IMR-90 (cell line): ENCODE measurements around the gene COX7A2L. TPM values are rescaled to one million over a fixed set of nuclear protein-coding genes. Genes with fewer than 3 reads are reported as not detected.

Source experiments
- ATAC-seq: fragments of 200-7000 bp; cut with Tn5 transposase; 2 replicates; pipeline ENCODE4 v1.9.1; 2020; ENCODE audit warnings: low read depth, mild to moderate bottlenecking, moderate library complexity
- BruUV-seq: library from RNA; stranded (reverse); fragments of 400-500 nt; replicated peaks from 2 replicates; lab custom pipeline; 2021; lab: Mats Ljungman, UMichigan
- CTCF ChIA-PET: fragments of 300-600 bp; formaldehyde crosslinking; extraction: SDS; loops from one replicate; lab custom pipeline; 2021; ENCODE audit warnings: antibody characterized with exemption; lab: Yijun Ruan, JAX
- POLR2A ChIA-PET: fragments of 300-600 bp; sonication (Branson Sonifier 250); formaldehyde crosslinking; loops from one replicate; lab custom pipeline; 2022; ENCODE audit warnings: antibody characterized with exemption; ENCODE audit not compliant: unreplicated experiment; lab: Charles Lee
- DNase-seq: peaks from one replicate; pipeline ENCODE4 v3.0.0; 2013
- H2AFZ ChIP-seq: replicated peaks from 2 replicates; pipeline ENCODE3; 2013; ENCODE audit warnings: low read length, mild to moderate bottlenecking; ENCODE audit not compliant: poor library complexity
- H2AK5ac ChIP-seq: 2 replicates; pipeline ENCODE4 v1.6.1; 2013; ENCODE audit warnings: low read depth, low read length, inconsistent platforms
- H2AK9ac ChIP-seq: replicated peaks from 2 replicates; pipeline ENCODE3; 2013; ENCODE audit warnings: mild to moderate bottlenecking, low read depth, low read length, moderate library complexity; ENCODE audit not compliant: poor library complexity
- H2BK120ac ChIP-seq: 2 replicates; pipeline ENCODE4 v1.6.1; 2013; ENCODE audit warnings: low read depth, low read length, inconsistent platforms
- H2BK15ac ChIP-seq: 3 replicates; pipeline ENCODE4 v1.6.1; 2013; ENCODE audit warnings: low read depth, low read length, inconsistent platforms
- H2BK20ac ChIP-seq: 2 replicates; pipeline ENCODE4 v1.6.1; 2013; ENCODE audit warnings: low read depth, mild to moderate bottlenecking, inconsistent platforms, low read length, moderate library complexity
- H2BK5ac ChIP-seq: 2 replicates; pipeline ENCODE4 v1.6.1; 2013; ENCODE audit warnings: mild to moderate bottlenecking, low read depth, low read length, inconsistent platforms; ENCODE audit not compliant: poor library complexity, severe bottlenecking
- H3K14ac ChIP-seq: replicated peaks from 2 replicates; pipeline ENCODE4 v1.6.1; 2013; ENCODE audit warnings: low read depth, low read length, inconsistent platforms
- H3K18ac ChIP-seq: 2 replicates; pipeline ENCODE4 v1.6.1; 2013; ENCODE audit warnings: low read depth, low read length, control low read depth
- H3K23ac ChIP-seq: 2 replicates; pipeline ENCODE4 v1.6.1; 2013; ENCODE audit warnings: low read depth, low read length, inconsistent platforms
- H3K27ac ChIP-seq: 2 replicates; pipeline ENCODE4 v1.5.1; 2013; ENCODE audit warnings: mild to moderate bottlenecking, control low read depth, low read length; ENCODE audit not compliant: insufficient read depth
- H3K27me3 ChIP-seq: 2 replicates; pipeline ENCODE4 v1.6.1; 2013; ENCODE audit warnings: low read length; ENCODE audit not compliant: control insufficient read depth, insufficient read depth
- H3K36me3 ChIP-seq: 2 replicates; pipeline ENCODE4 v1.6.1; 2013; ENCODE audit warnings: low read length, mixed read lengths; ENCODE audit not compliant: control insufficient read depth, insufficient read depth
- H3K4ac ChIP-seq: 2 replicates; pipeline ENCODE4 v1.6.1; 2013; ENCODE audit warnings: low read depth, low read length, inconsistent platforms
- H3K4me1 ChIP-seq: 2 replicates; pipeline ENCODE4 v1.6.1; 2013; ENCODE audit warnings: low read length, mixed read lengths; ENCODE audit not compliant: control insufficient read depth, insufficient read depth
- H3K4me2 ChIP-seq: 2 replicates; pipeline ENCODE4 v1.6.1; 2013; ENCODE audit warnings: low read depth, mild to moderate bottlenecking, control low read depth, low read length, moderate library complexity
- H3K4me3 ChIP-seq: 2 replicates; pipeline ENCODE4 v1.5.1; 2013; ENCODE audit warnings: low read depth, mild to moderate bottlenecking, control low read depth, low read length, moderate library complexity; ENCODE audit not compliant: insufficient read depth
- H3K56ac ChIP-seq: 2 replicates; pipeline ENCODE4 v1.6.1; 2013; ENCODE audit warnings: low read length, inconsistent platforms; ENCODE audit not compliant: insufficient read depth; ENCODE audit errors: extremely low read depth
- H3K79me1 ChIP-seq, 2 experiments: 2 replicates each; pipeline ENCODE4 v1.6.1; 2013; ENCODE audit warnings: low read length in 2 of 2, inconsistent platforms in 1 of 2, low read depth in 1 of 2
- H3K9ac ChIP-seq: 2 replicates; pipeline ENCODE4 v1.6.1; 2013; ENCODE audit warnings: low read depth, low read length, control low read depth
- H3K9me1 ChIP-seq: 2 replicates; pipeline ENCODE4 v1.6.1; 2013; ENCODE audit warnings: low read length, inconsistent platforms; ENCODE audit not compliant: insufficient read depth
- H3K9me3 ChIP-seq: 2 replicates; pipeline ENCODE4 v1.6.1; 2013; ENCODE audit warnings: low read length; ENCODE audit not compliant: control insufficient read depth, insufficient read depth
- H4K20me1 ChIP-seq: 2 replicates; pipeline ENCODE4 v1.6.1; 2013; ENCODE audit warnings: low read length, inconsistent platforms; ENCODE audit not compliant: insufficient read depth
- H4K5ac ChIP-seq: 2 replicates; pipeline ENCODE4 v1.6.1; 2013; ENCODE audit warnings: mild to moderate bottlenecking, low read depth, low read length, control low read depth
- H4K8ac ChIP-seq, 2 experiments: 2 replicates each; pipeline ENCODE4 v1.6.1; 2013; ENCODE audit warnings: low read depth in 2 of 2, low read length in 2 of 2, control low read depth in 1 of 2, inconsistent platforms in 1 of 2
- H4K91ac ChIP-seq: 2 replicates; pipeline ENCODE4 v1.6.1; 2013; ENCODE audit warnings: low read depth, low read length, inconsistent platforms; ENCODE audit not compliant: insufficient read depth
- BHLHE40 ChIP-seq: fragments of 150-350 bp; IDR thresholded peaks from 2 replicates; pipeline ENCODE4 v1.6.1; 2016; ENCODE audit warnings: mild to moderate bottlenecking, low read depth, low read length
- CEBPB ChIP-seq: IDR thresholded peaks from 2 replicates; pipeline ENCODE4 v1.6.1; 2012; ENCODE audit warnings: low read depth, low read length, improper control_type of control experiment
- CHD1 ChIP-seq: IDR thresholded peaks from 2 replicates; pipeline ENCODE4 v1.6.1; 2012; ENCODE audit warnings: low read depth, low read length, improper control_type of control experiment
- FOS ChIP-seq: fragments of 150-350 bp; IDR thresholded peaks from 2 replicates; pipeline ENCODE4 v1.6.1; 2016; ENCODE audit warnings: low read depth, low read length
- MAFK ChIP-seq: IDR thresholded peaks from 2 replicates; pipeline ENCODE4 v1.6.1; 2012; ENCODE audit warnings: low read depth, low read length, improper control_type of control experiment
- MAZ ChIP-seq: IDR thresholded peaks from 2 replicates; pipeline ENCODE4 v1.6.1; 2012; ENCODE audit warnings: low read depth, mild to moderate bottlenecking, low read length, improper control_type of control experiment, moderate library complexity, borderline replicate concordance
- MXI1 ChIP-seq: IDR thresholded peaks from 2 replicates; pipeline ENCODE4 v1.6.1; 2012; ENCODE audit warnings: low read depth, mild to moderate bottlenecking, low read length, moderate library complexity, borderline replicate concordance
- NFE2L2 ChIP-seq: fragments of 150-350 bp; IDR thresholded peaks from 2 replicates; pipeline ENCODE4 v1.6.1; 2016; ENCODE audit warnings: low read depth, mild to moderate bottlenecking, low read length
- POLR2A ChIP-seq: IDR thresholded peaks from 2 replicates; pipeline ENCODE4 v1.6.1; 2012; ENCODE audit warnings: mild to moderate bottlenecking, low read depth, low read length
- RAD21 ChIP-seq: IDR thresholded peaks from 2 replicates; pipeline ENCODE4 v1.6.1; 2012; ENCODE audit warnings: low read length, improper control_type of control experiment
- RCOR1 ChIP-seq: IDR thresholded peaks from 2 replicates; pipeline ENCODE4 v1.6.1; 2012; ENCODE audit warnings: mild to moderate bottlenecking, low read length, improper control_type of control experiment; ENCODE audit not compliant: insufficient replicate concordance
- RFX5 ChIP-seq: IDR thresholded peaks from 2 replicates; pipeline ENCODE4 v1.8.0; 2012; ENCODE audit warnings: low read depth, mild to moderate bottlenecking, low read length, moderate library complexity
- SMC3 ChIP-seq: fragments of 150-350 bp; IDR thresholded peaks from 2 replicates; pipeline ENCODE4 v1.6.1; 2016; ENCODE audit warnings: low read depth, mild to moderate bottlenecking, antibody characterized with exemption, low read length, moderate library complexity
- WGBS, 2 experiments: methylation state at CpG; one replicate each; pipeline versions ENCODE4 v1.1.5 to v1.1.7; 2013; ENCODE audit warnings: missing lambda C conversion rate in 2 of 2; ENCODE audit not compliant: insufficient read length in 1 of 2; ENCODE audit errors: extremely low coverage in 2 of 2; 5-methylcytosine and 5-hydroxymethylcytosine counted together
- dilution Hi-C: fragments of 300-500 bp; cut with HindIII; formaldehyde crosslinking; loops from one replicate; pipeline ENCODE4 v1.14.3; 2018; ENCODE audit warnings: low sequenced_read_pairs; ENCODE audit not compliant: unreplicated experiment
- in situ Hi-C: fragments of 300-500 bp; cut with MboI; formaldehyde crosslinking; loops from 3 replicates; pipeline ENCODE4 v1.14.3; 2019; ENCODE audit warnings: low sequenced_read_pairs, inconsistent platforms, mixed read lengths
- intact Hi-C: fragments of 100-400 bp; cut with micrococcal nuclease; formaldehyde crosslinking; loops from 2 replicates; pipeline ENCODE4 v1.10.0; 2022
- polyA plus RNA-seq, 3 experiments: library from polyadenylated mRNA; depleted of rRNA; stranded (reverse); fragments of >200 nt; gene quantifications; 2 replicates each; pipeline ENCODE4 v1.2.3, GENCODE V29; 2012; ENCODE audit warnings: low replicate concordance in 1 of 3
- total RNA-seq: library from RNA; depleted of rRNA; stranded (reverse); fragments of >200 nt; gene quantifications from 2 replicates; pipeline ENCODE4 v1.2.3, GENCODE V29; 2012
- TF ChIP-seq, protein P1 (sequence below): fragments of 150-350 bp; IDR thresholded peaks from 2 replicates; pipeline ENCODE4 v1.6.1; 2017; ENCODE audit warnings: mild to moderate bottlenecking, antibody characterized with exemption, low read length, low read depth
- TF ChIP-seq, protein P2 (sequence below): conservative IDR thresholded peaks from 2 replicates; pipeline ENCODE4 v1.5.1; 2012; ENCODE audit warnings: mild to moderate bottlenecking, low read depth, low read length, improper control_type of control experiment
- TF ChIP-seq, protein P3 (sequence below): fragments of 150-350 bp; IDR thresholded peaks from 2 replicates; pipeline ENCODE4 v1.6.1; 2016; ENCODE audit warnings: low read depth, mild to moderate bottlenecking, low read length, moderate library complexity, borderline replicate concordance

Gene COX7A2L
- total and polyA plus RNA-seq, 2 of the 4 experiments (the other 2 are of a cell fraction): 123 to 132 TPM

DNA sequence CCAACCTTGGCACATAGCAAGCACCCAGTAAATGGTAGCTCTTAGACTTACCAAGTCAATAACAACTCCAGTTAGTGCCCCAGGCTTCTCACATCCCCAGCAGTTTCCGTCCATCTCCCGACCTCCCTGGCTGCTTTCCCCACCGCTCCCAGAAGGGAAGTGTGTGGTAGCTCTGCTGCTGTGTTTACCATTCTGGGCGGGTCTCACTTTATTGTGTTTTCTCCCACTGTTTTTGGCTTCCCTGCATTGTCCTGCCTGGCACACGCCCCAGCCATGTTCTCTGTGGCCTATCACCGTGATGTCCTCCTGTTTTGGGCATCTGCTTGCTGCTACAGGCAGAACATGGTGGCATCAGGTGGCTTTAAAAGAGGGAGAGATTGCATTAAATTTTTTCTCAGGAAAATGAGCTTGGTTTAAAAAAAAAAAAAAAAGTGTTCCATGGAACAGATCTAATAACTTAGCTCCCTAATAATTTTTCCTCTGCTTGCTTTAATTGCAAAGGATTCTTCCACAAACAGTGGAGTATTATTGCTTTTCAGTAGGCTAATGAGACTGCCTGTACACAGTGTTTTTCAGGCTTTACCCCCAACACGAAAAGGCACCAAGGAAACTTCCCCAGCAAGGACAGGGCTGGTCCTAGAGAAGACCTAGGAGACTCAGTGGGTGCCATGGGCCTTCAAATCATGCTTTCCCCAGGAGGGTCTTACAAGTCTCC is 8.0 kb upstream of the COX7A2L start:
- H4K5ac ChIP-seq: no peak overlapping the region
- H3K14ac ChIP-seq: no peak overlapping the region
- no peaks in the 10 kb centered on the region for H3K9me3 ChIP-seq
- H3K27ac ChIP-seq: no peak overlapping the region
- ATAC-seq (no peak), DNase-seq (no peak)
- H4K91ac ChIP-seq: no peak overlapping the region
- WGBS, 2 experiments: 83% methylated on average over 2 of the region's 7 CpGs; no CpG with 5 or more reads in 1 of the 2 experiments
- no peak overlapping the region for H2BK15ac ChIP-seq
- in situ Hi-C loops: no loop called here
- H3K4me2 ChIP-seq: no peak overlapping the region
- H3K79me1 ChIP-seq: no peaks in the 10 kb centered on the region
- POLR2A ChIA-PET: no interaction called here
- H2BK120ac ChIP-seq: no peak overlapping the region
- no peak overlapping the region for H4K8ac ChIP-seq
- H3K9ac ChIP-seq: no peak overlapping the region
- H3K9me1 ChIP-seq: no peaks in the 10 kb centered on the region
- H3K36me3 ChIP-seq: no peaks in the 10 kb centered on the region
- no peaks in the 10 kb centered on the region for H4K20me1 ChIP-seq
- dilution Hi-C loops: no loop called here
- intact Hi-C loops: loop anchor here (10.0 kb wide), 2 partner anchors 296 to 514 kb away; no protein-coding TSS in a partner anchor
- no peak overlapping the region for H2AK5ac ChIP-seq
- H3K18ac ChIP-seq: no peak overlapping the region
- no peak overlapping the region for H3K4me3 ChIP-seq
- no peak overlapping the region for H3K23ac ChIP-seq
- no peak overlapping the region for H2BK5ac ChIP-seq
- BruUV-seq: no TSS peak
- TF ChIP-seq MAZ (no peak), MAFK (no peak), CHD1 (no peak), FOS (no peak), RFX5 (no peak), MXI1 (no peak), RCOR1 (no peak), RAD21 (no peak), SMC3 (no peak), POLR2A (no peak), BHLHE40 (no peak), NFE2L2 (no peak), CEBPB (no peak)
- TF ChIP-seq, protein P1, sequence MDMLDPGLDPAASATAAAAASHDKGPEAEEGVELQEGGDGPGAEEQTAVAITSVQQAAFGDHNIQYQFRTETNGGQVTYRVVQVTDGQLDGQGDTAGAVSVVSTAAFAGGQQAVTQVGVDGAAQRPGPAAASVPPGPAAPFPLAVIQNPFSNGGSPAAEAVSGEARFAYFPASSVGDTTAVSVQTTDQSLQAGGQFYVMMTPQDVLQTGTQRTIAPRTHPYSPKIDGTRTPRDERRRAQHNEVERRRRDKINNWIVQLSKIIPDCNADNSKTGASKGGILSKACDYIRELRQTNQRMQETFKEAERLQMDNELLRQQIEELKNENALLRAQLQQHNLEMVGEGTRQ: no peak
- TF ChIP-seq, protein P2, sequence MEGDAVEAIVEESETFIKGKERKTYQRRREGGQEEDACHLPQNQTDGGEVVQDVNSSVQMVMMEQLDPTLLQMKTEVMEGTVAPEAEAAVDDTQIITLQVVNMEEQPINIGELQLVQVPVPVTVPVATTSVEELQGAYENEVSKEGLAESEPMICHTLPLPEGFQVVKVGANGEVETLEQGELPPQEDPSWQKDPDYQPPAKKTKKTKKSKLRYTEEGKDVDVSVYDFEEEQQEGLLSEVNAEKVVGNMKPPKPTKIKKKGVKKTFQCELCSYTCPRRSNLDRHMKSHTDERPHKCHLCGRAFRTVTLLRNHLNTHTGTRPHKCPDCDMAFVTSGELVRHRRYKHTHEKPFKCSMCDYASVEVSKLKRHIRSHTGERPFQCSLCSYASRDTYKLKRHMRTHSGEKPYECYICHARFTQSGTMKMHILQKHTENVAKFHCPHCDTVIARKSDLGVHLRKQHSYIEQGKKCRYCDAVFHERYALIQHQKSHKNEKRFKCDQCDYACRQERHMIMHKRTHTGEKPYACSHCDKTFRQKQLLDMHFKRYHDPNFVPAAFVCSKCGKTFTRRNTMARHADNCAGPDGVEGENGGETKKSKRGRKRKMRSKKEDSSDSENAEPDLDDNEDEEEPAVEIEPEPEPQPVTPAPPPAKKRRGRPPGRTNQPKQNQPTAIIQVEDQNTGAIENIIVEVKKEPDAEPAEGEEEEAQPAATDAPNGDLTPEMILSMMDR: no peak
- TF ChIP-seq, protein P3, sequence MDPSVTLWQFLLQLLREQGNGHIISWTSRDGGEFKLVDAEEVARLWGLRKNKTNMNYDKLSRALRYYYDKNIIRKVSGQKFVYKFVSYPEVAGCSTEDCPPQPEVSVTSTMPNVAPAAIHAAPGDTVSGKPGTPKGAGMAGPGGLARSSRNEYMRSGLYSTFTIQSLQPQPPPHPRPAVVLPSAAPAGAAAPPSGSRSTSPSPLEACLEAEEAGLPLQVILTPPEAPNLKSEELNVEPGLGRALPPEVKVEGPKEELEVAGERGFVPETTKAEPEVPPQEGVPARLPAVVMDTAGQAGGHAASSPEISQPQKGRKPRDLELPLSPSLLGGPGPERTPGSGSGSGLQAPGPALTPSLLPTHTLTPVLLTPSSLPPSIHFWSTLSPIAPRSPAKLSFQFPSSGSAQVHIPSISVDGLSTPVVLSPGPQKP: no peak
- CTCF ChIA-PET: no interaction called here
- H3K4ac ChIP-seq: no peak overlapping the region
- H2AK9ac ChIP-seq: no peak overlapping the region
- no peak overlapping the region for H2AFZ ChIP-seq
- no peak overlapping the region for H3K56ac ChIP-seq
- H3K27me3 ChIP-seq: peaks cover 29% of the 10 kb centered on the region
- H2BK20ac ChIP-seq: no peak overlapping the region
- no peaks in the 10 kb centered on the region for H3K4me1 ChIP-seq
